PC-9 (cell line): ENCODE measurements around the gene IL1R1. TPM values are rescaled to one million over a fixed set of nuclear protein-coding genes. Genes with fewer than 3 reads are reported as not detected.

ENCODE experiments used
- BruUV-seq: library from RNA; stranded (reverse); fragments of 400-500 nt; replicated peaks from 2 replicates; lab custom pipeline; 2021; lab: Mats Ljungman, UMichigan
- CTCF ChIA-PET: fragments of 300-600 bp; sonication (Branson Sonifier 250); formaldehyde crosslinking; loops from one replicate; lab custom pipeline; 2022; ENCODE audit warnings: antibody characterized with exemption; lab: Charles Lee
- POLR2A ChIA-PET: fragments of 300-600 bp; sonication (Branson Sonifier 250); formaldehyde crosslinking; loops from one replicate; lab custom pipeline; 2022; ENCODE audit warnings: antibody characterized with exemption; ENCODE audit not compliant: unreplicated experiment; lab: Charles Lee
- DNase-seq, 2 experiments: peaks; one replicate each; pipeline versions ENCODE4 v3.0.0 to v3.0.0-alpha.2; 2015 to 2022; ENCODE audit warnings: mixed read lengths in 1 of 2
- H2AFZ ChIP-seq: fragments of 200-600 bp; sonication (generic); 2 replicates; pipeline ENCODE4 v1.8.1; 2017; ENCODE audit warnings: antibody characterized with exemption
- H3F3A ChIP-seq: fragments of 200-600 bp; sonication (generic); 2 replicates; pipeline ENCODE4 v1.8.1; 2017; ENCODE audit warnings: antibody characterized with exemption, mild to moderate bottlenecking, low read depth; ENCODE audit not compliant: insufficient read depth
- H3K27ac ChIP-seq: fragments of 200-600 bp; sonication (generic); 2 replicates; pipeline ENCODE4 v1.6.1; 2016; ENCODE audit warnings: mixed run types
- H3K27me3 ChIP-seq: fragments of 200-600 bp; sonication (generic); 2 replicates; pipeline ENCODE4 v1.6.1; 2016; ENCODE audit warnings: low read depth, mixed run types; ENCODE audit not compliant: insufficient read depth
- H3K36me3 ChIP-seq: fragments of 200-600 bp; sonication (generic); 2 replicates; pipeline ENCODE4 v1.6.1; 2016; ENCODE audit warnings: low read depth, mixed run types
- H3K4me1 ChIP-seq: fragments of 200-600 bp; sonication (generic); replicated peaks from 2 replicates; pipeline ENCODE4 v1.6.1; 2016; ENCODE audit warnings: mixed run types; ENCODE audit not compliant: insufficient read depth
- H3K4me2 ChIP-seq: fragments of 200-600 bp; sonication (generic); 2 replicates; pipeline ENCODE4 v1.6.1; 2017; ENCODE audit warnings: mixed run types
- H3K4me3 ChIP-seq: fragments of 200-600 bp; sonication (generic); 2 replicates; pipeline ENCODE4 v1.6.1; 2016; ENCODE audit warnings: mixed run types
- H3K79me2 ChIP-seq: fragments of 200-600 bp; sonication (generic); 2 replicates; pipeline ENCODE4 v1.6.1; 2017; ENCODE audit warnings: low read depth, mixed run types
- H3K9me2 ChIP-seq: fragments of 200-600 bp; sonication (generic); 2 replicates; pipeline ENCODE4 v1.8.1; 2017; ENCODE audit warnings: mild to moderate bottlenecking; ENCODE audit not compliant: insufficient read depth
- H3K9me3 ChIP-seq: fragments of 200-600 bp; sonication (generic); 2 replicates; pipeline ENCODE4 v1.8.1; 2016; ENCODE audit warnings: low read depth; ENCODE audit not compliant: insufficient read depth
- H4K20me1 ChIP-seq: fragments of 200-600 bp; sonication (generic); 2 replicates; pipeline ENCODE4 v1.8.1; 2017; ENCODE audit not compliant: insufficient read depth
- EZH2 ChIP-seq: fragments of 200-600 bp; sonication (generic); IDR thresholded peaks from 2 replicates; pipeline ENCODE4 v1.8.0; 2017; ENCODE audit warnings: antibody characterized with exemption, low read depth
- intact Hi-C: fragments of 100-400 bp; cut with micrococcal nuclease; formaldehyde crosslinking; loops from one replicate; pipeline ENCODE4 v1.10.0; 2022; ENCODE audit not compliant: unreplicated experiment
- total RNA-seq: library from RNA; stranded (reverse); gene quantifications from 2 replicates; pipeline ENCODE4 v1.2.3, GENCODE V29; 2021
- TF ChIP-seq, protein P1 (sequence below): fragments of 200-600 bp; sonication (generic); conservative IDR thresholded peaks from 2 replicates; pipeline ENCODE4 v1.6.1; 2017; ENCODE audit warnings: mixed run types, antibody characterized with exemption, mild to moderate bottlenecking, moderate library complexity

IL1R1 gene
- total RNA-seq, 1 experiment from 2014 or later: 6.5 TPM

DNA sequence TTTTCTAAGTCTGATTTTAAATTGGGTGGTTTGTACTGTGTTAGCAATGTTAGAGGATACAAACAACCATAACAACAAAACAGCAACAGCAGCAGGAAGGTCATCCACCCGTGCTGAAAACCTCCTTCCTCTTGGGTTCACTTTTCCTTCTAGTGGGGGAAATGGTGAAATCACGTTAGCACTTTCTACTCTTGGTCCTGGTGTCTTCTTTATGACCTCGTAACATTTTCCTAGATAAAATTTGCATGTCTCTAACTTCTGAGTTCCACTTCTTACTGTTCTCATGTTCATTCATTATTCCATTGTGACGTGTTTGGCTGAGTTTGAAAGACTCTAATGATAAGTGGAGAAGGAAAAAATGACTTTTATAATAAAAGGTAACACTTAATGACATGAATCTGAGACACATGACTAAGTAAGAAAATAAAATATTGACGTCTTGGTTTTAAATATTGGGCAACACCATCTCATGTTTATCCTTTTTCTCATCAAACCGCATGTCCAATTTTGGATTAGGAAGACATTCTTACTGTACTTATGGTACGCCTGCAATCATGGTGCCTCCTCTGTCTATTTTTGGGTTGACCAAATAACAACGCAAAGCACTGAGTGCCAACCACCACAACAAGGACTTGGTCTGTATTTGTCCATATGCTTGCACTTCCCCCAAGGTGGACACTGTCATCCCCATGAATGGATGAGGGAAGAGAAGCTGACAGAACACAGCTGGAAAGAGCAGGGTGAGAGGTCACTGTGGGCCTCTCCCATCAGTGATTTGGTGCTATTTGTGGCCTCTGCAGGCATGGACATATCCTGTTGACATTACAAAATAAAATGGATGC lies 25.7 kb upstream of the IL1R1 start:
- POLR2A ChIA-PET: no interaction called here

DNA sequence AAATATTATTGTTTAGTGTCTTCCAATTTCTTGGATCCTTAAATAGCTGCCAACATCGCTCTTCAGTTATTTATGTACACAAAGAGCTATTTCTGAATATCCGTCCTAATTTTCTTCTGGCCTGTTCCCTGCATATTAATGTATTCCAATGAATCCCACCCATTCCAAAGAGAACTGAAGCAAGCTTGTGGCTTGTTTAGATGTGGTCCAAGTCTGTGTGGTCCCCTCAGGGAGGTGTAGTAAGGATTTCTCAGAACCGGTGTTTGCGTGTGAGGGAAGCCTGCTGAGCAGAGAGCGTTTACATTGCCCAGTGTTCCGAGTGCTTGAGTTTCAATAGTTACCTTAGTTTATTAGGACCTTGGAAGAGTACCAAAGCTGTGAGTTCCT lies 25.1 kb upstream of the IL1R1 start:
- Histone ChIP-seq H3K4me3 (no peak overlapping the region), H3K4me2 (no peak overlapping the region), H3K27ac (no peak overlapping the region), H3F3A (0 out of 2 replicates have a peak, but pooled peaks cover 4% of the 10 kb centered on the region), H3K27me3 (no peaks in the 10 kb centered on the region), H4K20me1 (no peaks in the 10 kb centered on the region), H2AFZ (no peak overlapping the region), H3K9me3 (no peaks in the 10 kb centered on the region), H3K79me2 (no peaks in the 10 kb centered on the region), H3K36me3 (no peaks in the 10 kb centered on the region), H3K4me1 (peaks cover 10% of the 10 kb centered on the region), H3K9me2 (no peaks in the 10 kb centered on the region)
- BruUV-seq: no TSS peak
- no peak for DNase-seq
- intact Hi-C loops: no loop called here
- CTCF ChIA-PET: no interaction called here
- POLR2A ChIA-PET: no interaction called here
- TF ChIP-seq, protein P1, sequence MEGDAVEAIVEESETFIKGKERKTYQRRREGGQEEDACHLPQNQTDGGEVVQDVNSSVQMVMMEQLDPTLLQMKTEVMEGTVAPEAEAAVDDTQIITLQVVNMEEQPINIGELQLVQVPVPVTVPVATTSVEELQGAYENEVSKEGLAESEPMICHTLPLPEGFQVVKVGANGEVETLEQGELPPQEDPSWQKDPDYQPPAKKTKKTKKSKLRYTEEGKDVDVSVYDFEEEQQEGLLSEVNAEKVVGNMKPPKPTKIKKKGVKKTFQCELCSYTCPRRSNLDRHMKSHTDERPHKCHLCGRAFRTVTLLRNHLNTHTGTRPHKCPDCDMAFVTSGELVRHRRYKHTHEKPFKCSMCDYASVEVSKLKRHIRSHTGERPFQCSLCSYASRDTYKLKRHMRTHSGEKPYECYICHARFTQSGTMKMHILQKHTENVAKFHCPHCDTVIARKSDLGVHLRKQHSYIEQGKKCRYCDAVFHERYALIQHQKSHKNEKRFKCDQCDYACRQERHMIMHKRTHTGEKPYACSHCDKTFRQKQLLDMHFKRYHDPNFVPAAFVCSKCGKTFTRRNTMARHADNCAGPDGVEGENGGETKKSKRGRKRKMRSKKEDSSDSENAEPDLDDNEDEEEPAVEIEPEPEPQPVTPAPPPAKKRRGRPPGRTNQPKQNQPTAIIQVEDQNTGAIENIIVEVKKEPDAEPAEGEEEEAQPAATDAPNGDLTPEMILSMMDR: no peak
- TF ChIP-seq EZH2: no peak

More for the DNA sequence above, 25.7 kb upstream of the IL1R1 start:
- no peak for TF ChIP-seq EZH2
- TF ChIP-seq, protein P1: no peak
- Histone ChIP-seq H3K36me3 (no peaks in the 10 kb centered on the region), H4K20me1 (no peaks in the 10 kb centered on the region), H2AFZ (no peak overlapping the region), H3K79me2 (no peaks in the 10 kb centered on the region), H3K9me2 (no peaks in the 10 kb centered on the region), H3K4me3 (no peak overlapping the region), H3K4me2 (no peak overlapping the region), H3K4me1 (peaks cover 4% of the 10 kb centered on the region; the same call in 1 of the 2 replicates), H3K27ac (no peak overlapping the region), H3F3A (no peaks in the 10 kb centered on the region), H3K9me3 (no peaks in the 10 kb centered on the region), H3K27me3 (no peaks in the 10 kb centered on the region)
- DNase-seq: no peak
- intact Hi-C loops: no loop called here
- CTCF ChIA-PET: no interaction called here
- BruUV-seq: no TSS peak

DNA sequence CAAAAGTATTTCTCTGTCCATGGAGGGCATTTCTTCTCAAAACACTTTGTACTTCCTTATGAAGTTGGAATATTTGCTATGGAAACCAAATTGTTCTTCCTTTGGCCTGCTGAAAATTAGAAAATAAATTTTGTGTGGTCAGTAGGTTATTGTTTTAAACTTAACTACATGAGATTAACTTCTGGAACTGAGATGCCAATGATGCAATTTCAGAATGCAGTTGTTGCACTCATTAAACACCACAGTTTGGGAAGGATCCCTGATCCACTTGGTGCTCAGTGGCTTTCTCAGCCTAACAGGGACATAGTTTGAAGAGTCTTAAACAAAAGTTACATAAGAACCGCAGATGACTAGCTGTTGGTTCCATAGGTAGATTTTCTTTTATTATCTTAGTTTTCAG lies 23.3 kb upstream of the IL1R1 start:
- H3F3A ChIP-seq: peaks cover 15% of the 10 kb centered on the region
- TF ChIP-seq EZH2: no peak
- TF ChIP-seq, protein P1: no peak
- intact Hi-C loops: no loop called here
- H3K9me2 ChIP-seq: no peaks in the 10 kb centered on the region
- DNase-seq: no peak
- H3K27me3 ChIP-seq: no peaks in the 10 kb centered on the region
- no peak overlapping the region for H3K4me2 ChIP-seq
- POLR2A ChIA-PET: no interaction called here
- no peaks in the 10 kb centered on the region for H3K36me3 ChIP-seq
- H3K4me3 ChIP-seq: no peak overlapping the region
- no peaks in the 10 kb centered on the region for H4K20me1 ChIP-seq
- CTCF ChIA-PET: no interaction called here
- no peaks in the 10 kb centered on the region for H3K9me3 ChIP-seq
- no TSS peak for BruUV-seq
- H3K79me2 ChIP-seq: no peaks in the 10 kb centered on the region
- no peak overlapping the region for H3K27ac ChIP-seq
- H2AFZ ChIP-seq: no peak overlapping the region
- peaks cover 20% of the 10 kb centered on the region for H3K4me1 ChIP-seq
